Skeletal muscle cell (primary cell): ENCODE data around the gene MAB21L3.

Source experiments
- DNase-seq: peaks from one replicate; pipeline ENCODE4 v3.0.0-alpha.2; 2010; ENCODE audit warnings: low read depth
- H3K4me3 ChIP-seq: 2 replicates; pipeline ENCODE4 v1.5.1; 2011; ENCODE audit warnings: low read depth, mild to moderate bottlenecking, control low read depth, low read length, moderate library complexity

The MAB21L3 gene

GRCh38 chr1:116105996-116106395 is 5.2 kb upstream of the MAB21L3 start:
- DNase-seq, result no peak
- no peak overlapping the region for H3K4me3 ChIP-seq

DNA sequence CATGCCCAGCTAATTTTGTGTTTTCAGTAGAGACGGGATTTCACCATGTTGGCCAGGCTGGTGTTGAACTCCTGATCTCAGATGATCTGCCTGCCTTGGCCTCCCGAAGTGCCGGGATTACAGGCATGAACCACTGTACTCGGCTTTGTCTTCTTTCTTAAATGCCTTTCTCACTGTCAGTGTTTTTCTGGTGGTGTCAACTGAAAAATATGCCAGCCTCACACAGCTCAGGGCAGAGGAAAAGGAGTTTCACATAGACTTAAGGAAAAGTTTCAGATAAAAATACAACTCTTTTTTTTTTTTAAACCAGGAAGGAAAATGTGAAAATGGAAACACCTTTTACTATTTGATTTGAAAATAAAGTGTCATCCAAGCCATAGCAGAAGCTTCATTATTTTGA is 4.6 kb upstream of the MAB21L3 start:
- no peak overlapping the region for H3K4me3 ChIP-seq

GRCh38 chr1:116107371-116107770 is 3.8 kb upstream of the MAB21L3 start:
- no peak for DNase-seq
- H3K4me3 ChIP-seq, result no peak overlapping the region

More for the DNA sequence above, 4.6 kb upstream of the MAB21L3 start:
- no peak for DNase-seq

DNA sequence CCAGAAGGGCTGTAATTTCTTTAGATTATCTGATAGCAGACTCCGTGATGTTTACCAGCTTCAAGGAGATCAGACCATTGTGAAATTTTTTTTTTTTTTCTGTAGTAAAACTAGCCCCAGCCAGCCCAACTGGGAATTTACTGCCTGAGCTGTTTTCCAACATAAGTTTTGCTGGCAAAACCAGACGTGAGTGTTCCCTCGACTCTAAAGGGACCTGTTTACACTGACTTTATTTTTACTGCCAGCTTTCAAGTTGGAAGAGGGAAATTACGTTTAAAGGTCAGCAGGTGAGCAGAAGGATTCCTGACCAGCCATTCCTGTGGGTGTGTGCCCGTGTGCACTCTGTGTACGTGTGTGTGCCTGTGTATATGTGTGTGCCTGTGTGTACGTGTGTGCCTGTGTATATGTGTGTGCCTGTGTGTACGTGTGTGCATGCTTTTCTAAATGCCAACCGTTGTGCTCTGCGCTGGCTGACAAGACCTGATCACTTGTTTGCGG is 374 bp downstream of the MAB21L3 start:
- H3K4me3 ChIP-seq, result no peak overlapping the region
- no peak for DNase-seq

DNA sequence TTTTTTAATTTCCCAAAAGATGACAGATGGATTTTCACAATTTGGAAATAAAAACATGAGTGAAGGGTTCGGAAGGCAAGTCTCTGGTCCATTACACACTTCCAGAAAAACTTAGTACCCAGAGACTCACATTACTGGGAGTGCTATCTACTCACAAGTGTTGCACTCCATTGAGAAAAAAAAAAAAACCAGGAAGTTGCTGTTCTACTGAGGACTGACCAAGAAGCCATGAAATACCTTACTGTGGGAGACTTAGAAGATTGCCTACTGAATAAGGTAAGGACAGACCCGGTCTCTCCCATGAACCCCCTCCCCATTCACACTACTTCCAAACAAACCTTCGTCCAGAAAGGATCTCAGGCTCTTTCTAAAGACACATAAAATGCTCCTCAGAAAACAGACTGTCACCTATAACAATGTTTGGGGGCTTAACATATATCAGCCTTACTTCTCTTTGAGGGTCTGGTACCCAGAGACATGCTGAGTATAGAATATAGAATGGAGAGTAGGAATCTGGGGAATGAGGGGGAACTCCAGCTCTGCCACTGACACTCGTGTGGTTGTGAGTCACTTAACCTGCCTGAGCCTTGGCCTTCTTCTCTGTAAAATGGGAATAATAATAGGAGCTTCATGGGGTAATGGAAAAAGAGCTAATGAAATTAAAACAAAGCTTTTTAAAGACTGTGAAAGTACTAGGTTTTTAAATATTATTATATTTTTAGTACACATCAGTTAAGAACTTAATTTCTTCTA is 1.4 kb downstream of the MAB21L3 start:
- H3K4me3 ChIP-seq, result no peak overlapping the region
- DNase-seq, result no peak

GRCh38 chr1:116113615-116114014 is 2.4 kb downstream of the MAB21L3 start:
- no peak overlapping the region for H3K4me3 ChIP-seq

GRCh38 chr1:116115476-116116439 is 4.6 kb downstream of the MAB21L3 start:
- DNase-seq, result peak; percentile 63
- no peak overlapping the region for H3K4me3 ChIP-seq

More at GRCh38 chr1:116113615-116114014, 2.4 kb downstream of the MAB21L3 start:
- no peak for DNase-seq

DNA sequence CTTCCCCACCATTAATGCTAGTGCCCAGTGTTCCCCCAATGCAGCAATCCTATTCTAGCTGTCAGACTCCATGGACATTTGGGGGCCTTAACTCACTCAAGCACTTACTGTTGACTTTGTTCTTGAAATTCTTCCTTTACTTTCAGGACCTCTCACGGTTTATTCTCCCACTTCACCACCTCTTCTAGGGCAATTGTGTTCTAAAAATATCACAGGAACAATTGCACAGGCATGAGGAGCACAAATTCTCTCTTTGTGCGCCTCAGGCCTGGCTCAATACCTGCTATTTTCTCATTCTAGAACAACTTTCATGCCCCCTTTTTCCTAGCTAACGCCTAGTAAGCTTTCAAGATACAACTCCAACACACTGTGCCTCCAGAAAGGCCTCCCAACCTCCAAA is 7.3 kb downstream of the MAB21L3 start:
- no peak overlapping the region for H3K4me3 ChIP-seq
- DNase-seq, result no peak

GRCh38 chr1:116119876-116120275 is 8.7 kb downstream of the MAB21L3 start:
- no peak overlapping the region for H3K4me3 ChIP-seq
- DNase-seq, result no peak

- H3K4me3 ChIP-seq, result no peak overlapping the region
- DNase-seq, result peak; percentile 72
Observed at GRCh38 chr1:116122955-116123757, 12.0 kb downstream of the MAB21L3 start.

DNA sequence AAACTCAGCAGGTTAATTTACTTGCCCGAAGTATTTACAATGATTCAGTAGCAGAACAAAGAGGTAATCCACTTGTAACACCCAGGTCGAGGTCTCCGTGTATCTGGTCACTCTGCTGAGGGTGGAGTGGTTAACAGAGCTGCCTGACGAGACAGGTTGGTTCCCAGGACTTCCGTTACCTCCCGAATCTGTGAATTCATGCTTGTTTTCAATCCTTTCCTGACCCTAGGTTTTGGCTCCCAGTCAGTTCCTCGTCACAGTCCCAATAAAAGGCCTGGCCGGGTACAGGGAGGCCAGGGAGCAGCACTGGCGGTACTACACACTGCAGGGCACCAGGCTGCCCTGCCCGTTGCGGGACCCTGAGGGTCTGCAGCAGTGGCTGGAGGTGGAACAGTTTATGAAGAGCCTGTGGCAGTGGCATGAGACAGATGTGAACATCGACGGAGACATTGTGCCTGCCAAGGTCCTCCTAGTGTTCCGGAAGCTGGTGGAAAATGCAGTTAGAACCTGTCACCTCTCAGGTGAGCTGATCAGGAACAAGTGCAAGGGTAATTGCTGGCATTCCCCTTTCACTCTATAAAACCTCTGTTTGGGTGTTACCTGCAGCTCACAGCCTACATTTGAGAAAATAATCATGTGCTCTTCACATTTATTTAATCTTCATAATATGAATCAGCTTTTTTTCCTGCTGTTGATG is 12.8 kb downstream of the MAB21L3 start:
- no peak for DNase-seq
- no peak overlapping the region for H3K4me3 ChIP-seq

GRCh38 chr1:116125758-116126157 is 14.6 kb downstream of the MAB21L3 start:
- no peak overlapping the region for H3K4me3 ChIP-seq
- DNase-seq, result no peak

- no peak for DNase-seq
Observed at GRCh38 chr1:116126281-116126680, 15.1 kb downstream of the MAB21L3 start.

DNA sequence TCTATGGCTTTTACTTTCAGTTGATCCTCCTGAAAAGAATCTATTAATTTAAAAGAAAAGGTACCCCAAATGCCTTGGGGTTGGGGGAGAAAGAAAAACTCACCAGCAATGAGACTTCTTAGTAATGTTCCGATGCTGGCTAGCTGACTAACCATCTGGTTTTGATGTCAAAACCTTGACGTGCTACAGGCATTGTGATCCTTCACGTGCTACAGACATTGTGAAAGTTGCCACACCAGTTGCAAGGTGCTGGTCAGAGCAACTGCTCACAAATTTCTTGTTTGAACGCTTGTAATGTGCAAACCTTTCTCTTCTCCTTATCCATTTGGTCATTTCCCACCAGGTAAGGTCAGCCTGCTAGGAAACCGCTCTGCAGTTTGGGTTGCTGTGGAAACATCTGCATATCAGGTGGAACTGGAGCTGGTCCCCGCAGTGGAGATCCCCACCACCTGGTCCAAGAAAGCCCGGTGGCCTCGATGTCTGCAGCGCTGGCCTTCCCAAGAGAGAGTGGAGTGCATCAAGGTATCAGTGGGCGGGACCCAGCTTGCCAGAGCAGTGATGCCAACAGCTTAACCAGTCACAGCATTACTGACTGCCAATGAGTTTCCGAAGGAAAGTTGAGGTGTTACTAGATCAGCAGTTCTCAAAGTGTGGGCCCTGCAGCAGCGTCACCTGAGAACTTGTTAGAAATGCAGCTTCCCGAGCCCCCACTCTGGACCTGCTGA is 16.1 kb downstream of the MAB21L3 start:
- no peak for DNase-seq
- H3K4me3 ChIP-seq, result no peak overlapping the region

More at GRCh38 chr1:116126281-116126680, 15.1 kb downstream of the MAB21L3 start:
- no peak overlapping the region for H3K4me3 ChIP-seq

GRCh38 chr1:116127848-116128540 is 16.8 kb downstream of the MAB21L3 start:
- no peak for DNase-seq

DNA sequence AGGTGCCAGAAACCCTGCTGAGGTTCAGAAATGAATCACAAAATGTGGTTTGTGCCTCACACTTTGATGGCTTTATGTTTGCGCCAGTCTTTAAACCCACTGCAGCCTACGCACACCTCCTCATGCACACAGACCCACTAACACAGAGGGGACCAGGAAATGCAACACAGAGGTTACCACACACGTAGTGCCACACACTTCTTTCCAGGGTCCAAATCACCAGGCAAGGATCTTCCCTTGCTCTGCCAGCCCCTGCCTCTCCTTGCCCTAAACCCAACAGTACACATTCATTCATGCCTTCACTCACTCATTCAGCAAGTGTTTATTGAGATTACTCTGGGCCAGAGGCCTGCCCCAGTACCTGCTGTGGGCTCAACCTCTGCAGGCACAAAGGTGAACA is 17.5 kb downstream of the MAB21L3 start:
- H3K4me3 ChIP-seq, result no peak overlapping the region
- no peak for DNase-seq

More at GRCh38 chr1:116127848-116128540, 16.8 kb downstream of the MAB21L3 start:
- H3K4me3 ChIP-seq, result no peak overlapping the region

DNA sequence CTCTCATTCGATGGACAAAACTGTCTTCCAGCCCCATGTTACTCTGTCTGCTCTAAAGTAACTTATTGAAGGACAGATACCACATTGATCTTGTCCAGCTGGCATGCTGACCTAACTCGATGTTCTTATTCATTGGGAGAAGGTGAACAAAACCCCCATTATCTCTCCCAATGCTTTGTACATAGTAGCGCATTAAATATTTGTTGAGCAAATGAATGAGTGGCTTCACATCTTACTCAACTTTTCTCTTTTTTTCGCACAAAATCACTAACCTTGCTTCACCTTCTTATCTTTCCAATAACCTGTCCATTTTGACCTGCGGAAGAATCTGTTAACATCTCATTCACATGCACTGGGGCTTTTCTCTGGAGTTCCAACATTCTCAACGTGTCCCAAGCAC is 18.3 kb downstream of the MAB21L3 start:
- DNase-seq, result no peak

GRCh38 chr1:116130356-116130755 is 19.2 kb downstream of the MAB21L3 start:
- H3K4me3 ChIP-seq, result no peak overlapping the region
- no peak for DNase-seq

More for the DNA sequence above, 18.3 kb downstream of the MAB21L3 start:
- no peak overlapping the region for H3K4me3 ChIP-seq
